Stimulated activated CD8-positive, alpha-beta memory T cell treated with anti-CD3 and anti-CD28 coated beads, Interleukin-4, amount 100 ng/mL, for 1 hour (primary cell): Measurements from ENCODE around the gene TMEM72.

Experiments
- DNase-seq, 2 donors: peaks; one replicate each; pipeline ENCODE4 v3.0.0-alpha.2; 2020; ENCODE audit warnings: low read depth in 2 of 2, low spot score in 1 of 2

The TMEM72 gene

DNA sequence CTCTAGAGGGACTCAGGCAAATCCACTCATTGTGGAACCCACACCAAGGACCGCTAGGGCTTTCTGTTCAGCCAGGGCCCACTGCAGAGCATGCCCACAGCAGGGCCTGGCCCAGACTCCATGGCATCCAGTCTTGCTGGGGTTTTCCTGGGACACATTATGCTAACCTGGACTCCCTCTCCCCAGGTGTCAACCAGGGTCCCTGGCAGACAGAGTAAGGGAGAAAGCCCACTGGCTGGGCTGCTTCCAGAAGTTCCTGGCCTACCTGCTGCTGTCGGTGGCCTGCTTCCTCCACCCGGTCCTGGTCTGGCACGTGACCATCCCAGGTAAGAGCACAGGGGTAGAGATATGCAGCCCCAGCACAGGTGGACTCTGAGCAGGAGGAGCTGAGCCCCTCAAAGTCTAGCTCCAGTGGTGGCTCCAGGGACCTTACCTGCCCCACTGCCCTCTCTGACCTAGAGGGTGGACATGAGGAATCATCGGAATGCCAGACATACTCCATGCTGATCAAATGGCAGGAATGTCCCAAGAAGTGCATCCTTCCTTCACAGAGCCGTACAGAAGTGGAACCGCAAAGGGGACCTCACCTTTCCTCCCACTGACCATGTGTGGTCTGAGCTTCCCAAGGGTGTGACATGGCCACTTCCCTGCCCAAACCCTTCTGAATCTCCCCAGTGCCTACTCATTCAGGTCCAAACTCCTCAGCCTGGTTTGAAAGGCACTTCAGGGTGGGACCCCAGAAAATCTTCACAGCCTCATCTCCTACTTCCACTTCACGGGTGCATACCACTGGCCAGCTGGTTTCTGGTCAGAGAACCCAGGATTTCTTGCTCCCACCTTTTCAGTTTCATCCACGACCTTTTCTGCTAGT is 22.5 kb downstream of the TMEM72 start:
- no peak for DNase-seq

DNA sequence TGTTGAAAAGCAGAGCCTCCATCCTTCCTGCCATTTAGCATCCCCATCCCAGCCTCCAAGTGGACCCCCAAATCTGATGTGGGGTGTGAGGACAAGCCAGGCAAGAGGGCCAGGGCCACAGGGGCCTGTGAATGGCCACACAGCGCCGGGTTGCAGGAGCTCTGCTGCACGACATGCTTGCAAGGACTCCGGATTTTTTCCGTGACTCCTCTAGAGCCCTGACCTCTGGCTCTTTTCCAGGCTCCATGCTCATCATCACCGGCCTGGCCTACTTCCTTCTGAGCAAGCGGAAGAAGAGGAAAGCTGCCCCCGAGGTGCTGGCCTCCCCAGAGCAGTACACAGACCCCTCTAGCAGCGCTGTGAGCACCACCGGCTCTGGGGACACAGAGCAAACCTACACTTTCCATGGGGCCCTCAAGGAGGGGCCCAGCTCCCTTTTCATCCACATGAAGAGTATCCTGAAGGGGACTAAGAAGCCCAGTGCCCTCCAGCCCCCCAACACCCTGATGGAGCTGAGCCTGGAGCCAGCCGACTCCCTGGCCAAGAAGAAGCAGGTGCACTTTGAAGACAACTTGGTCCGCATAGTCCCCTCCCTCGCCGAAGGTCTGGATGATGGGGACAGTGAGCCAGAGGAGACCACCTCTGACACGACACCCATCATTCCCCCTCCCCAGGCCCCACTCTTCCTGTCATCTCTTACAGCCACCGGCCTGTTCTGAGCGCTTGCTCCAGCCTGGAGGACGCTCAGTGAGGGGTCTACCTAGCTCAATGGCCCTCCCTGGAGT is 23.5 kb downstream of the TMEM72 start:
- no peak for DNase-seq

DNA sequence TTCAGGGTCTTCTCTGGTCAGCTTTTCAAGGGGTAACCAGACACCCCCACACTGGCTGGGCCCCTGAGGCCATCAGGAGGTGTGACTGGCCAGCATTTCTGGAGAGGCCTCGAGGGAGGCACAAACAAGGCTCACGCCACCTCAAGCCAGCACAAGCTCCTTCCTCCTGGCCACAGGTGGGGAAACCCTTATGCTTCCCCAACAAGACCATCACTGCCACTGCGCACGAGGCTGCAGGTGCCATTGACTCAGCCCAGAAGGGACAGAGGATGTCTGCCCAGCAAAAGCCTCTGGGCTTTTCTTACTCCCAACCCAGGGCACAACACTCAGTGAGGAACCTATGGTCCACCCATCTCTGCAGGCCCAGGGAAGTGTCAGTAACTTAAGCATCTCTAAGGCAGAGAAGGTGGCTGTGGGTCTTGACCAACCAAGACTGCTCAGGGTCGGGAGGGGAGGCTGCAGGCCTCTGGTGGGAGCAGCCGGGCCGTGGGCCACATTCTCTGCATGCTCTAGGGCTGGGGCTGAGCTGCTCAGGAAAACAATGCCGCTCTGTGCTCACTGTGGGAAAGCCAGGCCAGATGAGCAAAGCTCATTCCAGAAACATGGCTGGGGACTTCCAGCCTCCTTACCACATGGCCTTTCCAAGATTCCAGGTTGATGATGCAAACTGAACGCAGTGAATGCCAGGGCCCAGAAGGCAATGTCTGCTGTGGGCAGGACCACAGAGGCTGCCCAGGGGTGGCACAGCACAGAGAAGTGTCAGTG is 24.2 kb downstream of the TMEM72 start:
- no peak for DNase-seq

DNA sequence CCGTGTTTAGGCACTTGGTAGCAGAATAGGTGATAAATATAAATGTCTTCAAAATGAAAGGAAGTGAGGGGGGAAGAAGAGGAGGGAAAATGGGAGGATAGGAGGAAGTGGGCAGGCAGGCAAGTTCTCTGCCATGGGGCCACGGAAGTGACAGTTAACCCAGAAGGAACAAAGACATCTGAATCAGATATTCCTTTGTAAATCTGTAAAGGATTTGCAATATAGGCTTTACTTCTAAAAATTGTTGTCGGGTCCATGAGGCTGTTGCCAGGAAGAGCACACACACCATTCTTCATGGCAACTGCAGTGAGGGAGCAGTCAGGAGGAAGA is 24.8 kb downstream of the TMEM72 start:
- no peak for DNase-seq

DNA sequence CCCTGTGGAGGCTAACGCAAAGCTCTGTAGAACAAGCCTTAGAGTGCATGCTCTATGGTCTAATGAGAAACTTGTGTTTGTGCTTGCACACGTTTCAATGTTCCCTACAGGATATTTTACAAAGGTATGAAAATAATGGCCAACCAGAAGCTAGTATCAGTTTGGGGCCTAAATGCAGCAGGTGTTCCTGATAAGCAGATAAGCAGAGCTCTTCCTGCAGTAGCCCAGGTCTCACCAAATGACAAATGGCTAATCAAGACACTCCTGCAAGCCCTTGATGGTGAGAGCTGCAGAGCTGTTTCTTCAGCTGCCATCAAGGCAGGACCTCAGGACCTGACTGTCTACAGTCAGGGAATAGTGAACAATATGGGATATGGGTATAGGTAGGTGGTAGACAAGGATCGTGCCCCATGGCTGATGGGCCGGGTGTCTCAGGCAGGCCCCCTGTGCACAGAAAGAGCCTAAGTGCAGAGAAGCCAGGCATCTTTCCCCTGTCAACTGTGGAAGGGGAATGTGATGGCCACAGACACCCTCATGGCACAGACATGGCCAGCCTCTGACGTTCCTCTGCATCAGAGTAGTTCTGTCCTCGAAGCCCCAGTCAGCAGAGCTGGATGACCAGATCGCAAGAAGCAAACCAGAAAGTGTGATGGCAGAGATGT is 25.3 kb downstream of the TMEM72 start:
- DNase-seq, result no peak

DNA sequence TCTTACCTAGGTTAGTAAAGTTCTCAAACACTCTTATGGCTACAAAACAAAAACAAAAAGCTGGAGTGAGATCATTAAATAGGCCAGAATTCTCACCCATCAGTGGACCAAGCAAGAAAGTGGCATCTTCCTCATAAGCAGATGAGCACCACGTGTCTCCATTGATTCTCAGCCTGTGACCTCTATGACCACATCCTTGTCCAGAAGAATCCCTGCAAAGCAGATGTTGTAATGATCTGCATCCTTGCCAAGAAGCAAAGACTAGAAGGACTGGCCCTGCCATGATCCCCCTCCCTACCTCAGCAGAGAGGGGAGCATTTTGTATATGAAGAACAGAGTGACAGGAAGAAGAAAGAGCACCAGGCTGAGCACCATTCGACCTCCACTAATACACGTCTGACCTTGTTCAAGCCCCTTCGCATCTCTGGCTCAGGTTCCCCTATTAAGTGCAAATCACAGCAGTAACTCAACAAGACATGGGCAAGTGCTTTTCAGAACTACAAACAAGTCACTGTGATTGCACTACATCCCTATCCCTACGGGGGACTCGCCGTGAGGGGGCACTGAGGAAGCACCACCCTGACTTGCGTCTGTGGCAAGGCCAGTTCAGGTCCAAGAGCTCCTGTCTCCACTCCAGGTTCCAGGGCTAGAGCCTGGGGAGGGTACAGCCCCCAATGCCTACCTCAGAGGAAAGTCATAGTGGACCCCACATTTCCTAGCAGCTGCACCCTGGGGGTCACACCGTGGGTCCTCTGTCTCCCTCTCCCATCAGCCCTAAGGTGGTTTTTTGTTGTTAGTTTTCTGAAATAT is 26.3 kb downstream of the TMEM72 start:
- DNase-seq, result no peak

DNA sequence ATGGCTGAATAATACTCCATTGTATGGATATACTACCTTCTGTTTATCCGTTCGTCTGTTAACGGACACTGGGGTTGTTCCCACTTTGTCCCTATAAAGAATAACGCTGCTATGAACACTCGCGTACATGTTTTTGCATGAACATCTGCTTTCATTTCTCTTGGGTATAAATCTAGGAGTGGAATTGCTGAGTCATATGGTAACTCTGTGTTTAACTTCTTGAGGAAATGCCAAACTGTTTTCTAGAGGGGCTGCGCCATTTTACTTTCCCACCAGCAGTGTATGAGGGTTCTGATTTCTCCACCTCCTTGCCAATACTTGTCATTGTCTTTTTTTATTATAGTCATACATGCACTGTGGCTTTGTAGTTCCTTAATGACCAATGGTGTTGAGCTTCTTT is 27.8 kb downstream of the TMEM72 start:
- no peak for DNase-seq

DNA sequence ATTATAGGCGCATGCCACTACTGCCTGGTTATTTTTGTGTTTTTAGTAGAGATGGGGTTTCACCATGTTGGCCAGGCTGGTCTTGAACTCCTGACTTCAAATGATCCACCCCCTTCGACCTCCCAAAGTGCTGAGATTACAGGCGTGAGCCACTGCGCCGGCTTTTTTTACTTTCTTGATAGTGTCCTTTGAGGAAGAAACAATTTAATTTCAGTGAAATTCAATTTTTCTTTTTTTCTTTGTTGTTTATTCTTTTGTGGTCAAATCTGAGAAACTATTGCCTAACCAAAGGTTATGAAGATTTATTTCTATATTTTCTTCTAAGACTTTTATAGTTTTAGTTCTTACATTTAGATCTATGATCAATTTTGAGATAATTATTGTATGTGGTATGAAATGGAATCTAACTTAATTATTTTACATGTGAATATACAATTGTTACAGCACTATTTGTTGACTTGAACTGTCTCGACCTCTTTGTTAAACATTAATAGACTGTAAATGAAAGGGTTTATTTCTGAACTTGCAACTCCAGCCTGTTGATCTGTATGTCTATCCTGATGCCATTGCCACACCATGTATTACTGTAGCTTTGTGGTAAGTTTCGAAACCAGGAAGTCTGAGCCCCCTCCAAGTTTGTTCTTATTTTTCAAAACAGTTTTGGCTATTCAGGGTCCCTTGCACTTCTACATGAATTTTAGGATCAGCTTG is 28.7 kb downstream of the TMEM72 start:
- no peak for DNase-seq

DNA sequence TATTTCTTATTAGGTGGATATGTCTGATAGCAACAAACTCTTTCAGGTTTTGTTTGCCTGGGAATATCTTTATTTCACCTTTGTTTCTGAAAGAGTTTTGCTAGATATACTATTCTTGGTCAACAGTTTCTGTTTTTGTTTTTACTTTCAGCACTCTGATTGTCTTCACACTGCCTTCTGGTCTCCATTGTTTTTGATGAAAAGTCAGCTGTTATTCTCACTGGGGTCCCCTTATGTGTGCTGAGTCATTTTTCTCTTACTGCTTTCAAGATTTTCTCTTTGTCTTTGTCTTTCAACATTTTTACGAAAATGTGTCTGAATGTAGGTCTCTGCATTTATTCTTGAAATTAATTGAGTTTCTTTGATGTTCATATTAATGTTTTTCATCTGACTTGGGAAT is 33.2 kb downstream of the TMEM72 start:
- no peak for DNase-seq

DNA sequence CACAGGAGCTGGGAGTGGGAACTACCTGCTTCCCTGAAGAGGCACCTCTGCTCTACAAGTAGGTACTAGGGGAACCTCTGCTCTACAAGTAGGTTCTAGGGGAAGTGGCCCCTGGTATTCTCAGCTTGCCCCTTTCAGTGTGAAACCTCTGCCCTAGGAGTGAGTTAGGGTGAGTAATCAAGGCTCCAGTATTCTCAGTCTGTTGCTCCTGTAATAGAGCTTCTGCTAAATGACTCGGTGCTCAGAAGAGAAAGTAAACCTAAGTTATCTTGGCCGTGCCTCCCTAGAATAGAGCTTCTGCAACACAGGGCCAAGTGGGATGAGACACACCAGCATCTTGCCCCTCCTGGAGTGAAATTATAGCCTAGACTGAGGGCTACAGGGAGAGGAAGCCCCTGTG is 35.1 kb downstream of the TMEM72 start:
- no peak for DNase-seq

DNA sequence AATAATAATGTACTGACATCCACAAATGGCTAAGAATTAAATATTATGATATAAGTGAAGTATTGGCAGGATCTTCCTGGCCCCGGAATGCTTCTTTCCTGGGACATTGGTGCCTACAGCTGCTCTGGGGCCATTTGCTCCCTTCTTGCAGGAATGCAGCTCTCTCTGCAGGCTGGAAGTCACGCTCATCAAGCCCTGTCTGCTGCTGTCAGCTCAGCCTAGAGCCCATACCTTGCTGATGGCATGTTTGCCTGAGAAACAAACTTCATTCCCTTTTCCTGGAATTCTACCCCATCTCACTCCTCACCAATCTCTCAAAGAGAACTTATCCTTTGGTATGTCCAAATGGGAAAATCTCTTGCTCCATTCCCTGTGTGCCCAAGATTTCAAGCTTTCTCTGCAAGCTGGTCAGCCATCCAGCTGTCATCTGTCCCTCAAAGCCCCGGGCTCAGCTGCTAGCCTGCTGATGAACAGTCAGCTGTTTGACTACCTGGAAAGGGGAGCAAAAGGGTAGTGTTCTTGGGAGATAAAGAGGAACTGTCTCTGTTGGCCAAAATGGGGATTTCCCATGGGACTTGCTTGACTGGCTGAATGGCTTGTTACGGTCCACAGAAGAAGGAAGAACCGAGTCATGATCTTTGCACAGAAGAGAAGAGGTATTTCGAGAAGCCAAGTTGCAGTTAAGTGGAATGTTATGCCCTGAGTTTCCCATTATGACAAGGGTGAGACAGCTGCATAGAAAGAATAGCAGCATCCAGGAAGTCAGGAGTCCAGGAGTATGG is 36.4 kb downstream of the TMEM72 start:
- no peak for DNase-seq

DNA sequence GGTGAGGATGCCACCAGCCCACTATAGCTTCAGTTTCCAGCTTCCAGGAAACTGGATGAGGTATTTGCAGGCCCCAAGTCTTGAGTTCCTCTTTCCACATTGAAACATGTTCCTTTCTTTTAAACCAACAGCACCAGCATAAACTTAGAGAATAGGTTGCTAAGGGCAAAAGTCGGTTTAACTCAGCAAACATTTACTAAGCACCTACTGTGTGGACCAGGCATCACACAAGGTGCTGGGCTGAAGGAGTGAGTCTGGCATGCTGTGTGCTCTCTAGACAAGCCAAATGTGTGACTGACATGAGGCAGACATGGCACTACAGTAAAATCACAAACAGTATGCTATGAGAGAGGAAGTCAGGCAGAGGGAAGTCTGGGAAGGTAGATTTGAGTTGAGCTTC is 37.5 kb downstream of the TMEM72 start:
- no peak for DNase-seq

DNA sequence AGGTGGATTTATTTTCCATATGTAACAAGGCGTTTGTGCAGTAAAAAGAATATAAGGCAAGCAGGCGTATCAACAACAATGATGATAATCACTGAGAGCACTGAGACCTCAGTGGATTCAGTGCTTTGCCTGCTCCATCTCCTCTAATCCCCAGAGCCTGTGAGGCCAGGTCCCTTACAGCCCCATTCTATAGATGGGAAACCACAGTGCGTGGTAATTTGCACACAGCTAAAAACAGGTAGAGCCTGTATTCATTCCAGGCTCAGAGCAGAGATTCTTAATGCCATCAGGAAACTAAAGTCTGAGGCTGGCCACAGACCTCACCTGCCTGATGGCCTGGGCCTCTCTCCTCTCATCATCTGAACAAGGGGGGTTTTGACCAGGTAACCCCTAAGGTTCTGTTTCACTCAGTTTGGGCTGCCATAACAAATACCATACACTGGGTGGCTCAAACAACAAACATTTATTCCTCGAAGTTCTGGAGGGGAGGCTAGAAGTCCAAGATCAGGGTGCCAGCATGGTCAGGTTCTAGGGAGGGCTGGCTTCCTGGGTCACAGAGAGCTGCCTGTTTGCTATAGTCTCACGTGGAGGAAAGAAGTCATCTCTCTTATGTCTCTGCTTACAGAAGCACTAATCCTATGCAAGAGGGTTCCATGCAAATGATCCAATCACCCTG is 38.1 kb downstream of the TMEM72 start:
- no peak for DNase-seq

DNA sequence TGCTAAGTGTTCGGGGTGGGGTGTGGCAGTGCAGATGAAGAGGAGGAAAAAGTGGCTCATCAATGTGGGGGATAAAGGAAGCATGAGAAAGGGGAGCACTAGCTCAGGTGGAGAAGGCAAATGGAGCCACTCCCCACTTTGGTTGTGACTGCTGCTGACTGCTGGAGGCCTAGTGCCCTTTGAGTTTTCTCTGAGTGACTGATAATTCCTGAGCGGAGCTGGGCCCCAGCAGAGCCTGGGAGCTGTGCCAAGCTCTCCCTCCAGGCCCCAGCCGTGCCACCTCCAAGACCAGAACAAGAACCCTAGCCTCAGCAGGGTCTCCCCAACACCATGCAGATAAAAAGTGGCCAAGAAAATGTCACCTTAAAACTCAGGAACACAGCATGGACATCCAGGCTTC is 38.8 kb downstream of the TMEM72 start:
- no peak for DNase-seq

DNA sequence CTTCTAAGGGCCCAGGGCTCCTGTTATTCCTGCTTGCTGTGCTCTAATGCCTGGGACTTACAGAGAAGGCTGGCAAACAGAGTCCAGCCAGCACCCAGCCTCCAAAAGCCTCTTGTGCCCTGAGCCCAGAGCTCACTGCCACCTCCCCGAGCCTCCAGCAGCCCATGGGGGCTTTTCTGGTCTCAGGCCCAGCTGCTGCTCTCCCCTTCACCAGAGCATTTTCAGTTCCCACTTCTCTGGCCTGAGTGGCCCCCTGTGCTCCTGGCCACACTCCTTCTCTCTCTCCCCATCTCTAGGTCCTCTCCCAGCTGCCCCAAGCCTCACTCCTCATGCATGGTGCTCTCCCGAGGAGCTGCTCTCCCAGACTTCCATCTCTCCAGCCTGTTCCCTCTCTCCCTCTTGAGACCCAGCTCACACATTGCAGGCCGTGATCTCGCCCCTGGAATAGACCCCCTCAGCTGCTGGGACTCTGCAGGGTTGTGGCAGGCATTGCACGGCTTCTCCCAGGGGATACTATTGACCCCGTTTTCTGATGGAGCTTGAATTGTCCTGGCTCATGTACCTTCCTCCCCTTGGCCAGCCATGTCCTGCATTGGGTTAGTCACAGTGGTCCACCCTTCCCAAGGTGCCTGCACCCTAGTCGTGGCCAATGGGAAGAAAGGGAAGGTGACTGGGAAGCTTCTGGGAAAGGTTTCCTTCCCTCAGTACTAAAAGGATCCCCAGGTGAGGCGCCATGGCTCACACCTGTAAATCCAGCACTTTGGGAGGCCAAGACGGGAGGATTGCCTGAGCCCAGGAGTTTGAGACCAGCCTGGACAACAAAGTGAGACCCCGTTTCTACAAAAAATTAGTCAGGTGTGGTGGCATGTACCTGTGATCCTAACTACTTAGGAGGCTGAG is 39.4 kb downstream of the TMEM72 start:
- DNase-seq, result no peak

DNA sequence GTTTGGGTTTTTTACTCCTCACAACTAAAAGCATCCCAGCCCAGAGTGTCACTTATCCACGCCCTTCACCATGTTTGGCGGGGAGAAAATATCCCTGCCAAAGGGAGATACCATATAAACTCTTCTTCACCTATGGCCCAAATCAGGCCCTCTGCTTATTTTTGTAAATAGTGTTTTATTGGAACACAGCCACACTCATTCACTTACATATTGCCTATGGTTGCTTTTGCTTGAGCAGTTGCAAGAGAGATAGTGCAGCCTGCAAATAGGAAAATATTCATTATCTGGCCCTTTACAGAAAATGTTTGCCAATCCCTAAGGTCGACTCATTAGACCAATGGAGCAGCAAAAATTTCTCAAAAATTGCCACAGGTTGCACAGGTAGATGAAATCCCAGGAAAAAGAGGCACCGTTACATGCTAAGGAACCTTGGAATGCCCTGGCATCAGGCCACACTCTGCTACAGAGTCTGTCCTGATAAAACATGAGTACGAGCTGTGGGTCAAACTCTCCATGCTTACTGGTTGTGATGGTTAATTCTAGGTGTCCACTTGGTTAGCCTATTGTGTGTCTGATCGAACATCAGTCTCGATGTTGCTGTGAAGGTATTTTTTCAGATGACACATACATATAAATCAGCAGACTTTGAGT is 40.6 kb downstream of the TMEM72 start:
- DNase-seq, result no peak

DNA sequence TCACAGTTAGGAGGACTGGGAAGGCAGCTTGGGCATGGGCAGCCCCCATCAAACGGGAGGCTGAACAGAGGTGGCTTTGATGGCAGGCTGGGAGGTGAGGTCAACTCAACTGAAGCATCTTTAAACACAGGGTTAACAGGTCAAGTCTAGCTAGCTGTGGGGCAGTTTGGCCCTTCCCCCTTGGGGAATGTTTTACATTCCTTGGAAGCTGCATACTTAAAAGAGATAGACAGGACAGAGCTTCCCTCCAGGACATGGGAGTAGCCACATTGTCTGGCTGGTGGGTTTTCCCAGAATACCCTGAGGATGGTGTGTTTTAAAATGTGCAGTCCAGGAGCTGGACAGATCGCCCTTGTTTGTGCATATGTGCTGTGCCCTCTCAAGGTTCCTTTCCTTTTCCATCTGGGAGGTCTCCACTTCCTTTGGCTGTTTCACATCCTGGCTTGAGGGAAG is 41.7 kb downstream of the TMEM72 start:
- no peak for DNase-seq
